Measurements from ENCODE around the gene BSN. TPM values are rescaled to one million over a fixed set of nuclear protein-coding genes. Genes with fewer than 3 reads are reported as not detected.

The BSN gene
- total RNA-seq, 2 experiments from 2014 or later = 0.12 to 0.20 TPM

DNA sequence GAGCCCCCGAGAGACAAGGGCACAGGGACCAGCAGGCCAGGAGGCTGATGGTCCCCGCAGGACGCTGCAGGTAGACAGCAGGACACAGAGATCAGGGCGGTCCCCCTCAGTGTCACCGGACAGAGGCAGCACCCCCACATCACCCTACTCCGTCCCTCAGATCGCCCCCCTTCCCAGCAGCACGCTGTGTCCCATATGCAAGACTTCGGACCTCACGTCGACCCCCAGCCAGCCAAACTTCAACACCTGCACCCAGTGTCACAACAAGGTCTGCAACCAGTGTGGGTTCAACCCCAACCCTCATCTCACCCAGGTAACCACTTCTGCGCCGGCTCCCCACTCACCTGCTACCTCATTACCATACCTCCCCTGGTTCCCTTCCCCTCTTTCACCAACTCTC is 70.8 kb downstream of the BSN start:
- CTCF ChIA-PET = no interaction called here
- no peak for DNase-seq
- H3K27me3 Mint-ChIP-seq (ENCODE audit: low read depth) = no peaks in the 10 kb centered on the region
- H3K27ac Mint-ChIP-seq = no peak overlapping the region
- H3K36me3 Mint-ChIP-seq (ENCODE audit: low read depth) = no peaks in the 10 kb centered on the region
- intact Hi-C loops (cut with micrococcal nuclease) = no loop called here
- H3K4me3 Mint-ChIP-seq = no peak overlapping the region
- no peaks in the 10 kb centered on the region for H3K9me3 Mint-ChIP-seq
- H3K4me1 Mint-ChIP-seq (ENCODE audit: low read depth) = no peaks in the 10 kb centered on the region

DNA sequence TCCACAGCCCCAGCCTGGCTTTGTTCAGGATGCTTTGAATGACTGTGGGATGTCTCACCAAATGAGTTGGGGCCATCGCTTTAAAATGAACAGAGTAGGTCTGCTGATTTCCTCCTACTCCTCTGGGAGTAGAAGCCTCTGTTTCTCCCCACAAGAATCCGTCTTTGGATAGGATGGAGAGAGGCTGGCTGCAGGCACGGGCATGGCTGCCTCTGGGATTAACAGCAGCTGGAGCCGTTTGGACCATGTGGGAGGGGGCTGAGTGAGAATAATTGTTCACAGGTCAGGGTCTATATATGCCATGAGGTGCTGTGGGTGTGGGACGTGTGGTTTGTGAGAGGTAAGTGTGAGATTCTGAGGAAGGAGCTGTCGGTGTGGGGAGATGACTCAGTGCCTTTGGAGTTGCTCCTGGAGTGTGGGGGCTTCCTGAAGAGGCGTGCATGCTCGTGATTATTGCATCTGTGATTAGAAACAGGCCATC is 71.9 kb downstream of the BSN start:
- Mint-ChIP-seq H3K27me3 (ENCODE audit: low read depth) (peaks cover 2% of the 10 kb centered on the region), H3K4me1 (ENCODE audit: low read depth) (no peaks in the 10 kb centered on the region), H3K9me3 (no peaks in the 10 kb centered on the region), H3K36me3 (ENCODE audit: low read depth) (no peaks in the 10 kb centered on the region), H3K27ac (no peak overlapping the region), H3K4me3 (no peak overlapping the region)
- no peak for DNase-seq
- CTCF ChIA-PET = interaction anchor here (0.9 kb wide), 1 partner anchor 86 kb away, joined by 3 read pairs; no protein-coding TSS in a partner anchor
- intact Hi-C loops (cut with micrococcal nuclease) = no loop called here

DNA sequence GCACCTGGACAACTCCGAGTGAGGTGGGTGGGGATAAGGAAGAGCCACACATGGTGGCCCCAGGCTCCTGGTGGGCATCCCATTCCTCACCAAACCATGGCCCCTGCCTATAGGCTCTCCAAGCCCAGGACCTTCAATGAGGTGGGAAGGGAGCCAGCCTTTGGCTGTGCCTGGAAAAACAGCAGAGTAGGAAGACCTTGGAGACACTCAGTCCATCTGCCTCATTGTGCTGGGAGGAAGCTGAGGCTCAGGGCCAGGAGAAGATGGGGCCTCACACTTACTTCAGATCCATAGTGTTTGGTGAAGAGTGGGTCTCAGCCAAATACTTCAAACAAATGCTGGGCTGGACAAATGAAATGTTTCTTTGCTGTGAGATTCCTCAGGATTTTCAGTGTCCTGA is 72.5 kb downstream of the BSN start:
- Mint-ChIP-seq H3K4me1 (ENCODE audit: low read depth) (no peaks in the 10 kb centered on the region), H3K4me3 (no peak overlapping the region), H3K9me3 (no peaks in the 10 kb centered on the region), H3K27me3 (ENCODE audit: low read depth) (peaks cover 2% of the 10 kb centered on the region), H3K36me3 (ENCODE audit: low read depth) (no peaks in the 10 kb centered on the region), H3K27ac (no peak overlapping the region)
- intact Hi-C loops (cut with micrococcal nuclease) = no loop called here
- CTCF ChIA-PET = interaction anchor here (0.9 kb wide), 1 partner anchor 87 kb away, joined by 3 read pairs; no protein-coding TSS in a partner anchor
- DNase-seq = no peak

DNA sequence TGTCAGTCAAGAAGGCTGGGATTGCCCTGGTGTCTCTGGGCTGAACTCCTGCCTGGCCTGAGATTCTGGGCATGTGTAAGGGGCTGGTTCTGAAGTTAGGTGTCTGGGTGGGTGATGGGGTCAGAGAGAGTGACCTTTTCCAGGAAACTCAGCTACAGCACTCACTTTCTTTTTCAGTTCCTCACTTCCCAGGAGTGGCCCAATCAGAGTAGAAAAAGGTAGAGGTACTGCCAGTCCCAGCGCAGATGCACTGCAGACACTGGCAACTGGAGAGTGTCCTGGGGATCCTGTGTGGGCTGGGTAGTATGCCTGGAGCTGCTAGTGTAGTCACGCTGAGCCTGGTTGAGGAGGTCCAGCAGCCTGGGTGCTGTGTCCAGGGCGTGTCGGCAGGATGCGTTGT is 73.4 kb downstream of the BSN start:
- Mint-ChIP-seq H3K27ac (no peak overlapping the region), H3K27me3 (ENCODE audit: low read depth) (peaks cover 2% of the 10 kb centered on the region), H3K4me3 (no peak overlapping the region), H3K36me3 (ENCODE audit: low read depth) (no peaks in the 10 kb centered on the region), H3K4me1 (ENCODE audit: low read depth) (no peaks in the 10 kb centered on the region), H3K9me3 (no peaks in the 10 kb centered on the region)
- intact Hi-C loops (cut with micrococcal nuclease) = no loop called here
- DNase-seq = no peak
- CTCF ChIA-PET = no interaction called here

DNA sequence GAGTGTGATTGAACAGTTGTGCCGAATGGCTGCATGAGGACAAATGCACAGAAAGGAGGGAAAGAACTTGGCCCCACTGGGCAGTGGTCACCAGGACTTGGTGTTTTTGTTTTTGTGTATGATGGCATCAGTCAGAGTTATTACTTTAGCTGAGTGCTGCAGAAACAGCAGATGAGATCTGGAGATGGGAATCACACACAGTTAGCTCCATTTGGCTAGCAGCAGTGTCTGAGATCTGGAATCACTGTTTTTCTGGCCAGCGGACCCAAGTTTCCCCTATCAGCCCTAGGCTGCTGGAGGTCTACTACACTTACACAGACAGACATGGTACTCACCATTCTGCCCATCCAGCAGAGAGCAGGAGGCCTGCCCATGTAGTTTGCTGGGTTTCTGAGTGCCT is 74.0 kb downstream of the BSN start:
- CTCF ChIA-PET = no interaction called here
- no peaks in the 10 kb centered on the region for H3K4me1 Mint-ChIP-seq (ENCODE audit: low read depth)
- no peak overlapping the region for H3K27ac Mint-ChIP-seq
- no peaks in the 10 kb centered on the region for H3K9me3 Mint-ChIP-seq
- peaks cover 2% of the 10 kb centered on the region for H3K27me3 Mint-ChIP-seq (ENCODE audit: low read depth)
- H3K36me3 Mint-ChIP-seq (ENCODE audit: low read depth) = no peaks in the 10 kb centered on the region
- no peak overlapping the region for H3K4me3 Mint-ChIP-seq
- intact Hi-C loops (cut with micrococcal nuclease) = no loop called here
- DNase-seq = no peak

DNA sequence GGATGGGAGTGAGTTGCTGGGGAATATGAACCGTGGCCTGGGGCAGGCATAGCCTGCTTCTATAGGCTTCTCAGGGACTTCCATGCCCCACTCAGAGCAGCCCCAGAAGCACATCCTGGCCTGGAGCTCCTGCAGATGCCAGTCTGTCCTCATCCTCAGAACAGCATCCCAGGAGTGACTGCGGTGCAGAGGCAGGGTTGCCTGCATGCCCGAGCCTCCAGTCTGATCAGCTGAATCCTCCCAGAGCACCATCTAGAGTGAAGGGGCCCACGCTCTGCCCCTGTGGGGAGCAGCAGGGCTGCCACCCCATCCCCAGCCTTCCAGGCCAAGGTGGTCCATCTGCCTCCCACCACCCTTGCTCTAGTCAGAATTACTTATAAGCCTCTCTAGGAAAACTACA is 75.2 kb downstream of the BSN start:
- Mint-ChIP-seq H3K36me3 (ENCODE audit: low read depth) (no peaks in the 10 kb centered on the region), H3K27me3 (ENCODE audit: low read depth) (peaks cover 2% of the 10 kb centered on the region), H3K9me3 (no peaks in the 10 kb centered on the region), H3K4me1 (ENCODE audit: low read depth) (no peaks in the 10 kb centered on the region), H3K4me3 (no peak overlapping the region), H3K27ac (no peak overlapping the region)
- DNase-seq = no peak
- intact Hi-C loops (cut with micrococcal nuclease) = no loop called here
- CTCF ChIA-PET = no interaction called here

DNA sequence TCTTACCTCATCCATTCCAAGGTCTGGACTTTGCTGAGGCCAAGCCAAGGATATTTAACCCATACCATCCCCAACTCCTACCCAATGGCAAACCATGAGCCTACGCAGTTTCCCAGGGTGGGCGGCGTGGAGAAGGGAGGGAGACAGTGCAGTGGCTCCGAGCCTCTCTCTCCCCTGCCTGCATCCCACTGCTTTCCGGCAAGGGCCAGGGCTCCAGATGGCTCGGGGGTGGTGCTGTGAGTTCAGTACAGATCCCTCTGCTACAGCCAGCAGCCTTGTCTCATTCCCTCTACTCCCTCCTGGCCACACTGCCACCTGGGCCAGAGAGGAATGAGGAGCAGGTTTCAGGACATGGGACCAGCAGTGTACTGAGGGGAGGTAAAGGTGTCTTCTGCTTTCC is 75.6 kb downstream of the BSN start:
- Mint-ChIP-seq H3K9me3 (no peaks in the 10 kb centered on the region), H3K27me3 (ENCODE audit: low read depth) (peaks cover 2% of the 10 kb centered on the region), H3K36me3 (ENCODE audit: low read depth) (no peaks in the 10 kb centered on the region), H3K27ac (no peak overlapping the region), H3K4me1 (ENCODE audit: low read depth) (no peaks in the 10 kb centered on the region), H3K4me3 (no peak overlapping the region)
- CTCF ChIA-PET = no interaction called here
- no peak for DNase-seq
- intact Hi-C loops (cut with micrococcal nuclease) = no loop called here

DNA sequence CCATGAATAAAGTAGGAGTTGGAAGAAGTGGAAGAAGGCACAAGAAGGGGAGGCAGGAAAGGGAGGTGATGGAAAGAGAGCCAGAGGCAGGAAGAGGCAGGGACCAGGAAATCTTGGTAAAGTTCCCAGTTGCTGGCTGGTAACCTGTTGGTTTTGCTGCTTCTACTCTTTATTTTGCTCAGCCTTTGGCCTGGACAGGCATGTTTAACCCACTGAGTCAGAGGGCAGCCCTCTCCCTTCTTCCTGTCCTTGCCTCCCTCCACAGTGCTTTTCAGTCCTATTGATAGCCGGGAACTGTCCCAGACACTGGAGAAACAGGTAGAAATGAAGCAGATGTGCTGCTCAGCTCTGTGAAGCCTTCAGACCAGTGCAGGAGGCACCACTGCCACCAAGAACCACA is 76.5 kb downstream of the BSN start:
- Mint-ChIP-seq H3K4me1 (ENCODE audit: low read depth) (no peaks in the 10 kb centered on the region), H3K27ac (no peak overlapping the region), H3K4me3 (no peak overlapping the region), H3K9me3 (no peaks in the 10 kb centered on the region), H3K36me3 (ENCODE audit: low read depth) (no peaks in the 10 kb centered on the region), H3K27me3 (ENCODE audit: low read depth) (peaks cover 2% of the 10 kb centered on the region)
- intact Hi-C loops (cut with micrococcal nuclease) = no loop called here
- no peak for DNase-seq
- CTCF ChIA-PET = no interaction called here

DNA sequence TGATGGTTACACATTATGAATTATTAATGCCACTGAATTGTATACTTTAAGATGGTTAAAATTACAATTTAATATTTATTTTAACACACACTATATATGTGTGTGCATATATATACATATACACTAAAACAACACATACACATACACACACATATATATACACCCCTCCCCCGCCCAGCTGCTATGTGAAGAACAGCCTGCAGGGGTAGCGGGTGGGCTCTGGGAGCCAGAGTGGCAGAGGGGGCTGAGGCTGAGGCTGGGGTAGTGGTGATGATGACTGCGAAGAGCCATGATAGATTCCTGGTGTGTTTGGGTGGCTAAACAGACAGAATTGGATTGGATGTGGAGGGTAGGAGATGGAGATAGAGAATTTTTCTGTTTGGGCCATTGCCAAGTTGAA is 80.5 kb downstream of the BSN start:
- no peak overlapping the region for H3K27ac Mint-ChIP-seq
- H3K4me1 Mint-ChIP-seq (ENCODE audit: low read depth) = no peaks in the 10 kb centered on the region
- CTCF ChIA-PET = interaction anchor here (0.6 kb wide), 1 partner anchor 130 kb away, joined by 6 read pairs; no protein-coding TSS in a partner anchor
- H3K9me3 Mint-ChIP-seq = no peaks in the 10 kb centered on the region
- intact Hi-C loops (cut with micrococcal nuclease) = no loop called here
- peaks cover 2% of the 10 kb centered on the region for H3K27me3 Mint-ChIP-seq (ENCODE audit: low read depth)
- no peak overlapping the region for H3K4me3 Mint-ChIP-seq
- H3K36me3 Mint-ChIP-seq (ENCODE audit: low read depth) = no peaks in the 10 kb centered on the region
- DNase-seq = no peak

DNA sequence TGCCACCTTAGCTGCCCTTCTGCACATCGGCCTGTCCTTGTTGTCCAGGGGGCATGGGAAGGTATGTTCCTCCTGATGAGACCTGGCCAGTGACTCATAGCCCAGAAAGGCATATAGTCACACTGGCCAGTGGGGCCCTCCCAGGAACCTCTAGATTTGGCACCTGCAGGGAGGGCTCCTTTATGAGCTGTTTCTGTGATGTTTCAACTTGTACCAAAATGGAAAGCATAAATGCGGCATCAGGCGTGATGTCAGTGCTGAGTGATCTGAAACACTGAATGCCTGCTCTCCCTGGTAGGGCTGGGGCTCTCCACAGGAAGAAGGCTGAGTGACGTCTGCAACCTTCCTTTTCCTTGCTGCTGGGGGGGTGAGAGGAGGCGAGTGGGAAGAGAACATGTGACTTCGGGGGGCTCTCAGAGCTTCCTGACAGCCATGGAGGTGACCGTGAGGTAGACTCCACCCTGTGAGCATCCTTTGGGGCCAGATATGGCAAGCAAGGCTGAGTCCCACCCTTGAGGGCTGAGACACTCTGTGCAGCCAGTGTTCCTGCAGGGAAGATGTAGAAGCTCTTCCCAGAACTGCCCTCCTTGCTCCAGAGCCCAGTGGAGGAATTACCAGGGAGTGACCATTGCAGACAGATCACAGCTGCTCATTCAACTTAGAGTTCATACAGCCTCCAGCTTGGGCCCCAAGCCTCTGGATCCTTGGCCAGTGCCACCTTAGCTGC is 82.8 kb downstream of the BSN start:
- Mint-ChIP-seq H3K4me1 (ENCODE audit: low read depth) (no peaks in the 10 kb centered on the region), H3K4me3 (no peak overlapping the region), H3K36me3 (ENCODE audit: low read depth) (no peaks in the 10 kb centered on the region), H3K27ac (no peak overlapping the region), H3K27me3 (ENCODE audit: low read depth) (no peaks in the 10 kb centered on the region), H3K9me3 (no peaks in the 10 kb centered on the region)
- DNase-seq = peak; percentile 53
- CTCF ChIA-PET = interaction anchor here (0.6 to 1.1 kb wide), 4 partner anchors 34 to 896 kb away, joined by 4 read pairs; no protein-coding TSS in a partner anchor
- intact Hi-C loops (cut with micrococcal nuclease) = no loop called here

DNA sequence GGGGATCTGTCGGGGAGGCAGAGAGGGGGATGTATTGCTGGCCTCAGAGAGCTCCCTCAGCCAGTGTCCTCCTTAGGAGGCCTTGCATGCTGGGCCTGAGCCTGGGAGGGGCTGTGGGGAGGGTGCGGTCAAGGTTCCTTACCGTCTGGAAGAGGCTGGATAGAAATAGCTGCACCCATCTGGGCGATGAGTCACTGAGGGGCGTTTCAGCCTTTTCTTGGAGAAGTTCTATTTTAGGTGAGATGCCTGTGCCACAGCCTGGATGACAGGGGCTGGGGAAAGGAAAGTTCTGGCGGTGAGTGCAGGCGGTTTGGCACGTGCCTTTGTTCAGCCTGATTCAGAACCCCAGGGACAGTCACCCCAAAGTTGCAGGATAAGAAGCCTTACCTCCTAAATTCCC is 84.2 kb downstream of the BSN start:
- CTCF ChIA-PET = interaction anchor here (0.9 kb wide), 1 partner anchor 99 kb away, joined by 3 read pairs; no protein-coding TSS in a partner anchor
- no peak overlapping the region for H3K4me3 Mint-ChIP-seq
- no peaks in the 10 kb centered on the region for H3K4me1 Mint-ChIP-seq (ENCODE audit: low read depth)
- no peaks in the 10 kb centered on the region for H3K27me3 Mint-ChIP-seq (ENCODE audit: low read depth)
- H3K27ac Mint-ChIP-seq = no peak overlapping the region
- intact Hi-C loops (cut with micrococcal nuclease) = no loop called here
- no peak for DNase-seq
- no peaks in the 10 kb centered on the region for H3K9me3 Mint-ChIP-seq
- H3K36me3 Mint-ChIP-seq (ENCODE audit: low read depth) = no peaks in the 10 kb centered on the region

DNA sequence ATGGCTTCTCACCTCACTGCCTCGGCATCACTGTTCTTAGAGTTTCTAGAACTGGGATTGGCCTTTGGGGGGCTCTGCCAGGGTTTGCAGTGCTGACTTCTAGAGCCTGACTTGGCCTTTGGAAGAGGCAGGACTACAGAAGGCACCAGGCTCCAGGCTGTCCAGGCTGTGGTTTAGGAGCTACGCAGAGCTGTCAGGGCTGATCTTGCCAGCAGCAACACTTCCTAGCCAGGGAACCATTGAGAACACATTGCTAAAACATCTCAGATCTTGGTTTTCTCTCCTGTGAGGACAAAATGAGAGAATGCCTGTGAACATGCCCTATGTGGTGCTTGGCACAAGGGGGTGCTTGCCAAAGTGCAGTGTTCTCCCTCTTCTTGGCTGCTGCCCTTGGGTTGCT is 85.3 kb downstream of the BSN start:
- Mint-ChIP-seq H3K4me1 (ENCODE audit: low read depth) (no peaks in the 10 kb centered on the region), H3K36me3 (ENCODE audit: low read depth) (no peaks in the 10 kb centered on the region), H3K9me3 (no peaks in the 10 kb centered on the region), H3K27ac (no peak overlapping the region), H3K4me3 (no peak overlapping the region), H3K27me3 (ENCODE audit: low read depth) (no peaks in the 10 kb centered on the region)
- intact Hi-C loops (cut with micrococcal nuclease) = no loop called here
- CTCF ChIA-PET = no interaction called here
- DNase-seq = no peak

DNA sequence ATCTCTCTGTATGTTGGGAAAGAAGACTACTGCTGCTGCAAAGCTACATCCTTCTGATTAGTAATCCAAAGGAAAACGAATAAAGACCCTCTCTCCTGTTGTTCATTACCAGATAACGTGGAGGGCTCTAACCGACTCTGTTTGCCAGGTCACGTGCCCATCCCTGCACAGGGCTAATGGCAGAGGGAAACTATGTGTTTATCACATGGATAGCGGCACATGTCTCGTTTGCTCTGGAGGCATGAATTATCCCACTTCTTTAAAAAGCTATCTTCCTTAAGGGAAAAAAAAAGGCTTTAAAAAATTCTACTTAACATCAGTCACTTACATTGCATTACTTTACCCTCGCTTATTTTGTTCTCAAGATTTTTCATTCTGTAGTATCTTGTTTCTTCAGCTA is 87.0 kb downstream of the BSN start:
- H3K4me3 Mint-ChIP-seq = no peak overlapping the region
- CTCF ChIA-PET = interaction anchor here (0.6 to 1.2 kb wide), 3 partner anchors 49 to 157 kb away, joined by 3 to 5 read pairs (median 3); no protein-coding TSS in a partner anchor
- no peak overlapping the region for H3K27ac Mint-ChIP-seq
- H3K9me3 Mint-ChIP-seq = no peaks in the 10 kb centered on the region
- DNase-seq = no peak
- H3K36me3 Mint-ChIP-seq (ENCODE audit: low read depth) = no peaks in the 10 kb centered on the region
- no peaks in the 10 kb centered on the region for H3K4me1 Mint-ChIP-seq (ENCODE audit: low read depth)
- H3K27me3 Mint-ChIP-seq (ENCODE audit: low read depth) = no peaks in the 10 kb centered on the region
- intact Hi-C loops (cut with micrococcal nuclease) = no loop called here

All from activated naive CD4-positive, alpha-beta T cell treated with anti-CD3 and anti-CD28 coated beads for 36 hours (primary cell).